HepG2 (cell line): ENCODE measurements around the gene RUBCNL. TPM values are rescaled to one million over a fixed set of nuclear protein-coding genes. Genes with fewer than 3 reads are reported as not detected.

Source experiments
- ATAC-seq: fragments of 200-7000 bp; cut with Tn5 transposase; 3 replicates; pipeline ENCODE4 v1.9.1; 2020; ENCODE audit warnings: mild to moderate bottlenecking, moderate library complexity
- BruUV-seq: library from RNA; stranded (reverse); fragments of 400-500 nt; replicated peaks from 2 replicates; lab custom pipeline; 2021; lab: Mats Ljungman, UMichigan
- CTCF ChIA-PET: fragments of 300-600 bp; formaldehyde crosslinking; extraction: SDS; loops from one replicate; lab custom pipeline; 2021; ENCODE audit warnings: low total read pairs, inconsistent platforms, low intra/inter-chr PET ratio; lab: Yijun Ruan, JAX
- POLR2A ChIA-PET: fragments of 350-600 bp; sonication (Branson Sonifier 250); formaldehyde crosslinking; loops from one replicate; lab custom pipeline; 2020; ENCODE audit warnings: antibody characterized with exemption, inconsistent platforms; lab: Yijun Ruan, JAX
- DNase-seq: peaks from one replicate; pipeline ENCODE4 v3.0.0-alpha.2; 2015; ENCODE audit warnings: low spot score
- FAIRE-seq: peaks from 3 replicates; lab custom pipeline; 2011; peaks lifted over from hg19 to GRCh38; lab: Jason Lieb, UNC
- H2AFZ ChIP-seq: one replicate; pipeline ENCODE4 v1.6.1; 2011; ENCODE audit warnings: low read length, inconsistent platforms
- H3K27ac ChIP-seq: fragments of 300-600 bp; 3 replicates; pipeline ENCODE4 v1.8.0; 2011; ENCODE audit warnings: mixed run types, mild to moderate bottlenecking, mixed read lengths, low read length, inconsistent platforms; ENCODE audit not compliant: insufficient read depth; ENCODE audit errors: extremely low read length
- H3K27me3 ChIP-seq, 2 experiments: fragments of 200-600 bp in 1 of 2; 2 replicates in 1 of 2; 3 replicates in 1 of 2; pipeline versions ENCODE4 v1.6.0 to v1.8.0; 2011; ENCODE audit warnings: low read length in 2 of 2, mild to moderate bottlenecking in 2 of 2, moderate library complexity in 2 of 2, inconsistent platforms in 1 of 2; ENCODE audit not compliant: insufficient read depth in 2 of 2, control insufficient read depth in 1 of 2
- H3K36me3 ChIP-seq, 2 experiments: fragments of 200-600 bp in 1 of 2; replicated peaks in 1 of 2; 2 replicates in 1 of 2; 3 replicates in 1 of 2; pipeline versions ENCODE4 v1.5.1 to v1.8.0; 2011; ENCODE audit warnings: low read length in 2 of 2, inconsistent platforms in 1 of 2; ENCODE audit not compliant: insufficient read depth in 2 of 2, control insufficient read depth in 1 of 2
- H3K4me1 ChIP-seq: 2 replicates; pipeline ENCODE4 v1.5.1; 2012; ENCODE audit warnings: low read length, inconsistent platforms; ENCODE audit not compliant: insufficient read depth
- H3K4me2 ChIP-seq: 2 replicates; pipeline ENCODE4 v1.6.0; 2011; ENCODE audit warnings: low read depth, low read length, inconsistent platforms
- H3K4me3 ChIP-seq, 3 experiments: fragments of 200-600 bp in 1 of 3; sonication (generic), shearing (Covaris generic) in 1 of 3; replicated peaks in 1 of 3; 2 replicates each; pipeline ENCODE4 v1.5.1; 2011 to 2016; ENCODE audit warnings: low read length in 3 of 3, inconsistent platforms in 2 of 3, low read depth in 2 of 3, mild to moderate bottlenecking in 2 of 3, control low read depth in 1 of 3, mixed read lengths in 1 of 3; ENCODE audit not compliant: insufficient read depth in 1 of 3
- H3K79me2 ChIP-seq: one replicate; pipeline ENCODE4 v1.6.1; 2011; ENCODE audit warnings: low read length, inconsistent platforms; ENCODE audit not compliant: insufficient read depth
- H3K9ac ChIP-seq: 2 replicates; pipeline ENCODE4 v1.6.0; 2011; ENCODE audit warnings: mild to moderate bottlenecking, low read depth, low read length, inconsistent platforms; ENCODE audit not compliant: insufficient read depth
- H3K9me3 ChIP-seq: 2 replicates; pipeline ENCODE4 v1.5.1; 2012; ENCODE audit warnings: mild to moderate bottlenecking, low read length
- H4K20me1 ChIP-seq: 2 replicates; pipeline ENCODE4 v1.6.0; 2011; ENCODE audit warnings: inconsistent platforms, mild to moderate bottlenecking, low read length, moderate library complexity; ENCODE audit not compliant: insufficient read depth
- MAZ ChIP-seq, 2 experiments: sonication (generic) in 1 of 2; formaldehyde crosslinking in 1 of 2; IDR thresholded peaks; 2 replicates each; pipeline versions ENCODE4 v1.5.0 to v1.6.1; 2012 to 2020; ENCODE audit warnings: low read depth in 2 of 2, mild to moderate bottlenecking in 2 of 2, borderline replicate concordance in 1 of 2, improper control_type of control experiment in 1 of 2, low read length in 1 of 2, missing genetic modification reagents in 1 of 2, moderate library complexity in 1 of 2
- NR2F6 ChIP-seq, 2 experiments: IDR thresholded peaks; 2 replicates each; pipeline ENCODE4 v1.6.1; 2016; ENCODE audit warnings: antibody characterized with exemption in 1 of 2, mild to moderate bottlenecking in 1 of 2
- POLR2A ChIP-seq, 2 experiments: IDR thresholded peaks; 2 replicates each; pipeline ENCODE4 v1.6.1; 2011; ENCODE audit warnings: low read depth in 2 of 2, low read length in 2 of 2, mild to moderate bottlenecking in 1 of 2, moderate library complexity in 1 of 2; ENCODE audit not compliant: insufficient read depth in 1 of 2
- SPEN ChIP-seq: sonication (generic); formaldehyde crosslinking; IDR thresholded peaks from 2 replicates; pipeline ENCODE4 v1.5.1; 2020; ENCODE audit warnings: low read depth, mild to moderate bottlenecking, missing genetic modification reagents
- ZNF343 ChIP-seq: sonication (generic); formaldehyde crosslinking; IDR thresholded peaks from 2 replicates; pipeline ENCODE4 v1.4.0; 2020; ENCODE audit warnings: mild to moderate bottlenecking, missing genetic modification reagents
- WGBS: methylation state at CpG from one replicate; pipeline ENCODE4 v1.1.6; 2017; ENCODE audit warnings: low lambda C conversion rate; 5-methylcytosine and 5-hydroxymethylcytosine counted together
- in situ Hi-C: cut with HindIII; loops from 2 replicates; pipeline ENCODE4 v1.10.0; 2017; ENCODE audit warnings: low pct_unique_long_range_greater_than_20kb; ENCODE audit not compliant: extremely low pct_ligation_motif_present
- intact Hi-C: fragments of 100-400 bp; cut with micrococcal nuclease; formaldehyde crosslinking; loops from one replicate; pipeline ENCODE4 v1.10.0; 2022; ENCODE audit not compliant: unreplicated experiment
- polyA plus RNA-seq, 8 experiments: library from polyadenylated mRNA; depleted of rRNA in 3 of 8; stranded (reverse) in 7 of 8; unstranded in 1 of 8; fragments of >200 nt; fragmentation: Illumina TruSeq in 4 of 8; extraction: Trizol in 4 of 8; gene quantifications; 2 replicates each; pipeline versions ENCODE4 v1.2.1 to v1.2.3, GENCODE V29; 2011 to 2016; ENCODE audit warnings: low read depth in 4 of 8, missing spikeins in 1 of 8, mixed read lengths in 1 of 8; ENCODE audit not compliant: insufficient read depth in 1 of 8
- total RNA-seq, 5 experiments: library from RNA; depleted of rRNA; stranded (reverse); fragments of >200 nt; fragmentation: Illumina TruSeq; extraction: Trizol; gene quantifications; 2 replicates each; pipeline ENCODE4 v1.2.3, GENCODE V29; 2016; ENCODE audit warnings: low read depth in 1 of 5
- TF ChIP-seq, protein P1 (sequence below): sonication (generic); formaldehyde crosslinking; IDR thresholded peaks from 2 replicates; pipeline ENCODE4 v1.4.0; 2020; ENCODE audit warnings: missing genetic modification reagents, borderline replicate concordance
- TF ChIP-seq, protein P2 (sequence below): IDR thresholded peaks from 2 replicates; pipeline ENCODE4 v1.6.1; 2016; ENCODE audit warnings: mild to moderate bottlenecking
- TF ChIP-seq, protein P3 (sequence below), 2 experiments: sonication (generic) in 1 of 2; formaldehyde crosslinking in 1 of 2; IDR thresholded peaks; 2 replicates each; pipeline versions ENCODE4 v1.4.0 to v1.6.1; 2016 to 2020; ENCODE audit warnings: borderline replicate concordance in 1 of 2, low read depth in 1 of 2, mild to moderate bottlenecking in 1 of 2, missing genetic modification reagents in 1 of 2

RUBCNL gene
- total and polyA plus RNA-seq, 2 of the 13 experiments (the other 11 are each of a cell fraction or from before 2014, with no cell fraction given), result not detected

DNA sequence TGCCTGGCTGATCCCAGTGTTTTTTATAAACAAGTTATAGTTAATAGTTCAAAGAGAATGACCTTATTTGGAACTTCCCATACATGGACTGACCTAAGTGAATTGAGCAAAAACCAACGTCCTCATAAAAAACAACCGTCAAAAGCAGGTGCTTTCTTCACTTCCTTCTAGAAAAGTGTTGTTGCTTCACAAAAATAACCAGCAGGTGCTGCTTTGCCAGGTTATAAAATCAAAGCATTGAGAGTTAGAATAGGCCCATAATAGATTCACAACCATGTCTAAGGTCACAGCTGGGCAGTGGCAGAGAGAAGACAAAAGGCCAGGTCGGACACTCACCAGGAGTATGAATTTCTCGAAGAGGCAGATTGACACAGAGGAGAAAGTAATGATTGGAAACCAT lies 9.5 kb downstream of the RUBCNL start:
- TF ChIP-seq POLR2A (IDR thresholded peaks at IDR 0.05; ENCODE audit: insufficient read depth in 1 of 2, low read depth in 2 of 2, low read length in 2 of 2) (no peak), NR2F6 (IDR thresholded peaks at IDR 0.05) (no peak), NR2F6 (CRISPR knock-in tag; IDR thresholded peaks at IDR 0.05) (no peak), MAZ (IDR thresholded peaks at IDR 0.05; ENCODE audit: borderline replicate concordance, low read depth, low read length) (no peak), MAZ (CRISPR knock-in tag; IDR thresholded peaks at IDR 0.05; ENCODE audit: low read depth) (no peak), SPEN (CRISPR knock-in tag) (no peak), ZNF343 (CRISPR knock-in tag) (no peak)
- TF ChIP-seq, protein P1, sequence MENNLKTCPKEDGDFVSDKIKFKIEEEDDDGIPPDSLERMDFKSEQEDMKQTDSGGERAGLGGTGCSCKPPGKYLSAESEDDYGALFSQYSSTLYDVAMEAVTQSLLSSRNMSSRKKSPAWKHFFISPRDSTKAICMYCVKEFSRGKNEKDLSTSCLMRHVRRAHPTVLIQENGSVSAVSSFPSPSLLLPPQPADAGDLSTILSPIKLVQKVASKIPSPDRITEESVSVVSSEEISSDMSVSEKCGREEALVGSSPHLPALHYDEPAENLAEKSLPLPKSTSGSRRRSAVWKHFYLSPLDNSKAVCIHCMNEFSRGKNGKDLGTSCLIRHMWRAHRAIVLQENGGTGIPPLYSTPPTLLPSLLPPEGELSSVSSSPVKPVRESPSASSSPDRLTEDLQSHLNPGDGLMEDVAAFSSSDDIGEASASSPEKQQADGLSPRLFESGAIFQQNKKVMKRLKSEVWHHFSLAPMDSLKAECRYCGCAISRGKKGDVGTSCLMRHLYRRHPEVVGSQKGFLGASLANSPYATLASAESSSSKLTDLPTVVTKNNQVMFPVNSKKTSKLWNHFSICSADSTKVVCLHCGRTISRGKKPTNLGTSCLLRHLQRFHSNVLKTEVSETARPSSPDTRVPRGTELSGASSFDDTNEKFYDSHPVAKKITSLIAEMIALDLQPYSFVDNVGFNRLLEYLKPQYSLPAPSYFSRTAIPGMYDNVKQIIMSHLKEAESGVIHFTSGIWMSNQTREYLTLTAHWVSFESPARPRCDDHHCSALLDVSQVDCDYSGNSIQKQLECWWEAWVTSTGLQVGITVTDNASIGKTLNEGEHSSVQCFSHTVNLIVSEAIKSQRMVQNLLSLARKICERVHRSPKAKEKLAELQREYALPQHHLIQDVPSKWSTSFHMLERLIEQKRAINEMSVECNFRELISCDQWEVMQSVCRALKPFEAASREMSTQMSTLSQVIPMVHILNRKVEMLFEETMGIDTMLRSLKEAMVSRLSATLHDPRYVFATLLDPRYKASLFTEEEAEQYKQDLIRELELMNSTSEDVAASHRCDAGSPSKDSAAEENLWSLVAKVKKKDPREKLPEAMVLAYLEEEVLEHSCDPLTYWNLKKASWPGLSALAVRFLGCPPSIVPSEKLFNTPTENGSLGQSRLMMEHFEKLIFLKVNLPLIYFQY (CRISPR knock-in tag), result no peak
- TF ChIP-seq, protein P2, sequence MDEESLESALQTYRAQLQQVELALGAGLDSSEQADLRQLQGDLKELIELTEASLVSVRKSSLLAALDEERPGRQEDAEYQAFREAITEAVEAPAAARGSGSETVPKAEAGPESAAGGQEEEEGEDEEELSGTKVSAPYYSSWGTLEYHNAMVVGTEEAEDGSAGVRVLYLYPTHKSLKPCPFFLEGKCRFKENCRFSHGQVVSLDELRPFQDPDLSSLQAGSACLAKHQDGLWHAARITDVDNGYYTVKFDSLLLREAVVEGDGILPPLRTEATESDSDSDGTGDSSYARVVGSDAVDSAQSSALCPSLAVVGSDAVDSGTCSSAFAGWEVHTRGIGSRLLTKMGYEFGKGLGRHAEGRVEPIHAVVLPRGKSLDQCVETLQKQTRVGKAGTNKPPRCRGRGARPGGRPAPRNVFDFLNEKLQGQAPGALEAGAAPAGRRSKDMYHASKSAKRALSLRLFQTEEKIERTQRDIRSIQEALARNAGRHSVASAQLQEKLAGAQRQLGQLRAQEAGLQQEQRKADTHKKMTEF (CRISPR knock-in tag), result no peak
- TF ChIP-seq, protein P3, sequence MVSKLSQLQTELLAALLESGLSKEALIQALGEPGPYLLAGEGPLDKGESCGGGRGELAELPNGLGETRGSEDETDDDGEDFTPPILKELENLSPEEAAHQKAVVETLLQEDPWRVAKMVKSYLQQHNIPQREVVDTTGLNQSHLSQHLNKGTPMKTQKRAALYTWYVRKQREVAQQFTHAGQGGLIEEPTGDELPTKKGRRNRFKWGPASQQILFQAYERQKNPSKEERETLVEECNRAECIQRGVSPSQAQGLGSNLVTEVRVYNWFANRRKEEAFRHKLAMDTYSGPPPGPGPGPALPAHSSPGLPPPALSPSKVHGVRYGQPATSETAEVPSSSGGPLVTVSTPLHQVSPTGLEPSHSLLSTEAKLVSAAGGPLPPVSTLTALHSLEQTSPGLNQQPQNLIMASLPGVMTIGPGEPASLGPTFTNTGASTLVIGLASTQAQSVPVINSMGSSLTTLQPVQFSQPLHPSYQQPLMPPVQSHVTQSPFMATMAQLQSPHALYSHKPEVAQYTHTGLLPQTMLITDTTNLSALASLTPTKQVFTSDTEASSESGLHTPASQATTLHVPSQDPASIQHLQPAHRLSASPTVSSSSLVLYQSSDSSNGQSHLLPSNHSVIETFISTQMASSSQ (IDR thresholded peaks at IDR 0.05; ENCODE audit: low read depth), result no peak
- TF ChIP-seq, protein P3 (CRISPR knock-in tag; IDR thresholded peaks at IDR 0.05; ENCODE audit: borderline replicate concordance), result no peak
- H2AFZ ChIP-seq, result no peak overlapping the region
- H3K4me3 ChIP-seq, result no peak overlapping the region
- no peaks in the 10 kb centered on the region for H4K20me1 ChIP-seq
- H3K4me2 ChIP-seq, result no peak overlapping the region
- H3K9me3 ChIP-seq, result no peaks in the 10 kb centered on the region
- BruUV-seq, result no TSS peak
- no peak overlapping the region for H3K27ac ChIP-seq
- CTCF ChIA-PET, result no interaction called here
- in situ Hi-C loops (no loop called here), intact Hi-C loops (no loop called here)
- WGBS, result 17% methylated on average over 4 of the region's 4 CpGs
- ATAC-seq (no peak), FAIRE-seq (no peak), DNase-seq (no peak)
- H3K9ac ChIP-seq, result no peak overlapping the region
- H3K4me1 ChIP-seq, result no peaks in the 10 kb centered on the region
- peaks cover 1 to 6% of the 10 kb centered on the region in 2 experiments; a peak in 3 of 5 replicates for H3K27me3 ChIP-seq
- POLR2A ChIA-PET, result no interaction called here
- H3K79me2 ChIP-seq, result no peaks in the 10 kb centered on the region
- H3K36me3 ChIP-seq, result no peaks in the 10 kb centered on the region
